CD4-positive, alpha-beta T cell treated with Interferon gamma for 1 hour (primary cell): ENCODE measurements around the gene TAS2R3.

Experiments used
- DNase-seq: peaks from one replicate; pipeline ENCODE4 v3.0.0-alpha.2; 2020

TAS2R3 gene

GRCh38 chr7:141785706-141786552 is 22.0 kb downstream of the TAS2R3 start:
- no peak for DNase-seq

- no peak for DNase-seq
Observed at GRCh38 chr7:141788296-141788695, 24.4 kb downstream of the TAS2R3 start.

GRCh38 chr7:141789917-141790316 is 26.0 kb downstream of the TAS2R3 start, which contains the start of gene TAS2R5:
TSS of gene TAS2R5 (plus strand) at chr7:141790217. CDS start at chr7:141790362, 145 bp downstream.
- DNase-seq: no peak

GRCh38 chr7:141792526-141792925 is 28.6 kb downstream of the TAS2R3 start:
- no peak for DNase-seq
